Liver (tissue), 9 donors: Measurements from ENCODE around the gene RBPJ. TPM values are rescaled to one million over a fixed set of nuclear protein-coding genes. Genes with fewer than 3 reads are reported as not detected.
A peak's percentile ranks its signal among the peaks of the same experiment; 100 is the strongest.

Source experiments
- DNase-seq: peaks from one replicate; pipeline ENCODE4 v3.0.0-alpha.2; 2017; ENCODE audit warnings: low spot score
- H3K27ac ChIP-seq, 2 donors: one replicate each; pipeline ENCODE4 v1.7.0; 2013; ENCODE audit warnings: inconsistent platforms in 2 of 2, low read length in 2 of 2, control low read depth in 1 of 2, low read depth in 1 of 2, mild to moderate bottlenecking in 1 of 2
- H3K27me3 ChIP-seq, 4 donors: one replicate each; pipeline versions ENCODE4 v1.6.1 to v1.7.0; 2013; ENCODE audit warnings: low read length in 3 of 4, inconsistent platforms in 1 of 4, mild to moderate bottlenecking in 1 of 4, moderate library complexity in 1 of 4; ENCODE audit not compliant: control insufficient read depth in 4 of 4, insufficient read depth in 4 of 4
- H3K36me3 ChIP-seq, 4 donors: one replicate each; pipeline versions ENCODE4 v1.6.1 to v1.7.0; 2013; ENCODE audit warnings: low read length in 3 of 4, mild to moderate bottlenecking in 3 of 4, low read depth in 1 of 4, moderate library complexity in 1 of 4; ENCODE audit not compliant: control insufficient read depth in 4 of 4, insufficient read depth in 3 of 4
- H3K4me1 ChIP-seq, 4 donors: one replicate each; pipeline versions ENCODE4 v1.6.1 to v1.7.0; 2013; ENCODE audit warnings: low read length in 3 of 4, mild to moderate bottlenecking in 3 of 4, moderate library complexity in 1 of 4; ENCODE audit not compliant: control insufficient read depth in 4 of 4, insufficient read depth in 4 of 4
- H3K4me3 ChIP-seq, 3 donors: one replicate each; pipeline versions ENCODE4 v1.6.1 to v1.7.0; 2013; ENCODE audit warnings: low read length in 3 of 3, control low read depth in 1 of 3, low read depth in 1 of 3, mild to moderate bottlenecking in 1 of 3
- H3K9ac ChIP-seq, 2 donors: one replicate each; pipeline ENCODE4 v1.7.0; 2013; ENCODE audit warnings: low read length in 2 of 2, mild to moderate bottlenecking in 2 of 2, moderate library complexity in 2 of 2, control low read depth in 1 of 2, low read depth in 1 of 2
- H3K9me3 ChIP-seq, 4 donors: one replicate each; pipeline versions ENCODE4 v1.6.1 to v1.7.0; 2013; ENCODE audit warnings: low read length in 3 of 4; ENCODE audit not compliant: control insufficient read depth in 4 of 4
- ATF3 ChIP-seq: IDR thresholded peaks from 2 replicates; pipeline ENCODE4 v1.6.1; 2016; ENCODE audit warnings: antibody characterized with exemption
- CTCF ChIP-seq: fragments of 150-350 bp; IDR thresholded peaks from 2 replicates; pipeline ENCODE4 v1.5.1; 2017; ENCODE audit warnings: improper control_type of control experiment, low read depth, low read length; ENCODE audit not compliant: missing input control
- EGR1 ChIP-seq, 2 donors: IDR thresholded peaks; 2 replicates each; pipeline ENCODE4 v1.6.1; 2016 to 2018; ENCODE audit warnings: antibody characterized with exemption in 2 of 2, low read depth in 2 of 2
- FOXA1 ChIP-seq: IDR thresholded peaks from 2 replicates; pipeline ENCODE4 v1.6.1; 2016; ENCODE audit warnings: antibody characterized with exemption
- FOXA2 ChIP-seq: IDR thresholded peaks from 2 replicates; pipeline ENCODE4 v1.6.1; 2016; ENCODE audit warnings: antibody characterized with exemption
- GABPA ChIP-seq, 2 donors: IDR thresholded peaks in 1 of 2; conservative IDR thresholded peaks in 1 of 2; 2 replicates each; pipeline ENCODE4 v1.6.1; 2016; ENCODE audit warnings: antibody characterized with exemption in 2 of 2, mild to moderate bottlenecking in 1 of 2, moderate library complexity in 1 of 2
- HNF4A ChIP-seq, 2 donors: conservative IDR thresholded peaks; 2 replicates each; pipeline ENCODE4 v1.6.1; 2016; ENCODE audit warnings: antibody characterized with exemption in 2 of 2, mild to moderate bottlenecking in 2 of 2
- HNF4G ChIP-seq: IDR thresholded peaks from 2 replicates; pipeline ENCODE4 v1.6.1; 2016; ENCODE audit warnings: antibody characterized with exemption
- JUND ChIP-seq, 2 donors: IDR thresholded peaks; 2 replicates each; pipeline ENCODE4 v1.6.1; 2016; ENCODE audit warnings: antibody characterized with exemption in 2 of 2
- MAX ChIP-seq: IDR thresholded peaks from 2 replicates; pipeline ENCODE4 v1.6.1; 2016; ENCODE audit warnings: antibody characterized with exemption
- RAD21 ChIP-seq, 2 donors: IDR thresholded peaks; 2 replicates each; pipeline ENCODE4 v1.6.1; 2016; ENCODE audit warnings: antibody characterized with exemption in 2 of 2, mild to moderate bottlenecking in 2 of 2
- REST ChIP-seq: IDR thresholded peaks from 2 replicates; pipeline ENCODE4 v1.6.1; 2016; ENCODE audit warnings: antibody characterized with exemption, mild to moderate bottlenecking
- RXRA ChIP-seq, 2 donors: IDR thresholded peaks; 2 replicates each; pipeline ENCODE4 v1.6.1; 2017 to 2018; ENCODE audit warnings: antibody characterized with exemption in 2 of 2, mild to moderate bottlenecking in 1 of 2
- SP1 ChIP-seq: IDR thresholded peaks from 2 replicates; pipeline ENCODE4 v1.6.1; 2018; ENCODE audit warnings: antibody characterized with exemption, mild to moderate bottlenecking
- TAF1 ChIP-seq: conservative IDR thresholded peaks from 2 replicates; pipeline ENCODE4 v1.6.1; 2016; ENCODE audit warnings: antibody characterized with exemption, mild to moderate bottlenecking
- YY1 ChIP-seq: IDR thresholded peaks from 2 replicates; pipeline ENCODE4 v1.6.1; 2016; ENCODE audit warnings: antibody characterized with exemption, mild to moderate bottlenecking
- ZBTB33 ChIP-seq: IDR thresholded peaks from 2 replicates; pipeline ENCODE4 v1.6.1; 2016; ENCODE audit warnings: antibody characterized with exemption
- WGBS: extraction: QIAGEN DNeasy Blood & Tissue Kit; methylation state at CpG from one replicate; pipeline ENCODE4 v1.1.7; 2013; 5-methylcytosine and 5-hydroxymethylcytosine counted together
- polyA plus RNA-seq, 2 donors: library from polyadenylated mRNA; stranded (reverse) in 1 of 2; unstranded in 1 of 2; fragments of 200-250 nt in 1 of 2; fragments of >200 nt in 1 of 2; fragmentation: Nextera tagmentation in 1 of 2; extraction: Ambion mirVana in 1 of 2; gene quantifications; one replicate each; pipeline versions ENCODE4 v1.2.1 to v1.2.3, GENCODE V29; 2013 to 2015
- total RNA-seq, 2 donors: library from RNA; depleted of rRNA; stranded (reverse); fragments of >200 nt; gene quantifications; one replicate each; pipeline ENCODE4 v1.2.3, GENCODE V29; 2014
- donor health status: healthy.
- donor health status: healthy.
- donor health status: healthy.
- donor health status: healthy.
- donor health status: healthy.

The RBPJ gene
- total and polyA plus RNA-seq, 4 donors = 8.0 to 32.2 (median 22.9) TPM

- H3K4me1 ChIP-seq = peaks cover 0 to 32% (median 24%) of the 10 kb centered on the region in 4 donors
- H3K4me3 ChIP-seq = peak overlapping the region; percentile 65 to 92 (median 90)
- under 1% methylated on average over 43 of the region's 43 CpGs for WGBS
- H3K9me3 ChIP-seq = peaks cover 0 to 2% (median 0%) of the 10 kb centered on the region in 4 donors
- peak overlapping the region in 1 of 2 donors; percentile 71 for H3K9ac ChIP-seq
- DNase-seq = peak; percentile 90
- H3K27ac ChIP-seq = peak overlapping the region; percentile 99
- H3K27me3 ChIP-seq = no peaks in the 10 kb centered on the region
- no peaks in the 10 kb centered on the region for H3K36me3 ChIP-seq
- TF ChIP-seq RAD21 (IDR thresholded peaks at IDR 0.05) = peak in 1 of 2 donors; percentile 21
- no peak for TF ChIP-seq JUND (IDR thresholded peaks at IDR 0.05)
- TF ChIP-seq FOXA1 = peak; percentile 60
- peak; percentile 54 for TF ChIP-seq SP1
- peak; percentile 99 for TF ChIP-seq ZBTB33
- no peak for TF ChIP-seq CTCF
- peak; percentile 54 for TF ChIP-seq FOXA2
- peak; percentile 22 for TF ChIP-seq MAX
- TF ChIP-seq HNF4A (conservative IDR thresholded peaks at IDR 0.05) = peak in 1 of 2 donors; percentile 37
- peak in 1 of 2 donors; percentile 38 for TF ChIP-seq RXRA (IDR thresholded peaks at IDR 0.05)
- TF ChIP-seq YY1 = peak; percentile 57
- no peak for TF ChIP-seq GABPA (IDR thresholded peaks at IDR 0.05 in 1 of 2, conservative IDR thresholded peaks at IDR 0.05 in 1 of 2)
Observed at GRCh38 chr4:26319467-26319948, 1.3 kb upstream of the RBPJ start.

GRCh38 chr4:26319949-26320537 is 771 bp upstream of the RBPJ start:
- Histone ChIP-seq H3K27ac (peak overlapping the region; percentile 99), H3K9ac (peak overlapping the region; percentile 31 to 71), H3K27me3 (no peaks in the 10 kb centered on the region), H3K4me3 (peak overlapping the region; percentile 65 to 90 (median 81)), H3K9me3 (no peaks in the 10 kb centered on the region), H3K4me1 (peaks cover 0 to 33% (median 24%) of the 10 kb centered on the region in 4 donors), H3K36me3 (no peaks in the 10 kb centered on the region)
- WGBS = under 1% methylated on average over 33 of the region's 33 CpGs
- peak; percentile 59 for DNase-seq
- TF ChIP-seq CTCF = no peak
- no peak for TF ChIP-seq RAD21 (IDR thresholded peaks at IDR 0.05)
- TF ChIP-seq FOXA2 = no peak
- no peak for TF ChIP-seq TAF1
- TF ChIP-seq ZBTB33 = no peak
- no peak for TF ChIP-seq HNF4A (conservative IDR thresholded peaks at IDR 0.05)
- no peak for TF ChIP-seq FOXA1
- no peak for TF ChIP-seq REST
- no peak for TF ChIP-seq EGR1 (IDR thresholded peaks at IDR 0.05; ENCODE audit: low read depth in 2 of 2)
- no peak for TF ChIP-seq SP1
- no peak for TF ChIP-seq JUND (IDR thresholded peaks at IDR 0.05)
- TF ChIP-seq RXRA (IDR thresholded peaks at IDR 0.05) = no peak
- no peak for TF ChIP-seq MAX
- TF ChIP-seq YY1 = no peak
- TF ChIP-seq ATF3 = no peak
- TF ChIP-seq HNF4G = no peak
